Measurements from ENCODE around the gene BTBD9.

GRCh38 chr6:38400101-38400500 is 239.6 kb downstream of the BTBD9 start:
- TF ChIP-seq, protein P1, sequence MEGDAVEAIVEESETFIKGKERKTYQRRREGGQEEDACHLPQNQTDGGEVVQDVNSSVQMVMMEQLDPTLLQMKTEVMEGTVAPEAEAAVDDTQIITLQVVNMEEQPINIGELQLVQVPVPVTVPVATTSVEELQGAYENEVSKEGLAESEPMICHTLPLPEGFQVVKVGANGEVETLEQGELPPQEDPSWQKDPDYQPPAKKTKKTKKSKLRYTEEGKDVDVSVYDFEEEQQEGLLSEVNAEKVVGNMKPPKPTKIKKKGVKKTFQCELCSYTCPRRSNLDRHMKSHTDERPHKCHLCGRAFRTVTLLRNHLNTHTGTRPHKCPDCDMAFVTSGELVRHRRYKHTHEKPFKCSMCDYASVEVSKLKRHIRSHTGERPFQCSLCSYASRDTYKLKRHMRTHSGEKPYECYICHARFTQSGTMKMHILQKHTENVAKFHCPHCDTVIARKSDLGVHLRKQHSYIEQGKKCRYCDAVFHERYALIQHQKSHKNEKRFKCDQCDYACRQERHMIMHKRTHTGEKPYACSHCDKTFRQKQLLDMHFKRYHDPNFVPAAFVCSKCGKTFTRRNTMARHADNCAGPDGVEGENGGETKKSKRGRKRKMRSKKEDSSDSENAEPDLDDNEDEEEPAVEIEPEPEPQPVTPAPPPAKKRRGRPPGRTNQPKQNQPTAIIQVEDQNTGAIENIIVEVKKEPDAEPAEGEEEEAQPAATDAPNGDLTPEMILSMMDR (conservative IDR thresholded peaks at IDR 0.05), result no peak
- TF ChIP-seq EZH2 (IDR thresholded peaks at IDR 0.05; ENCODE audit: low read depth), result no peak

All from PC-9 (cell line).